GM20431 (cell line): Measurements from ENCODE around the gene GYS1.
"Not testable (repeated sequence)": the region's sequence is repeated elsewhere in the genome, so short reads cannot be mapped to it uniquely, and the experiment has no call there.

ENCODE experiments used
- in situ Hi-C: fragments of 300-500 bp; cut with MseI, MboI; formaldehyde crosslinking; loops from one replicate; pipeline ENCODE4 v1.15.0; 2020; ENCODE audit warnings: low sequenced_read_pairs; ENCODE audit not compliant: unreplicated experiment

Gene GYS1

GRCh38 chr19:49018388-49019241 is 25.5 kb upstream of the GYS1 start:
- in situ Hi-C loops, result not testable (repeated sequence)

- in situ Hi-C loops, result no loop called here
These were observed 24.7 kb upstream of the GYS1 start for GRCh38 chr19:49017666-49018351.

- in situ Hi-C loops, result no loop called here
These were observed 24.0 kb upstream of the GYS1 start, which contains the start of gene LHB for GRCh38 chr19:49017041-49017665. Gene LHB (minus strand): TSS chr19:49017091. CDS start chr19:49017081, 10 bp downstream.

GRCh38 chr19:49016067-49016839 is 23.1 kb upstream of the GYS1 start:
- in situ Hi-C loops, result no loop called here

- in situ Hi-C loops, result no loop called here
These were observed 21.8 kb upstream of the GYS1 start for GRCh38 chr19:49014870-49015255.

GRCh38 chr19:49014123-49014869 is 21.2 kb upstream of the GYS1 start:
- in situ Hi-C loops, result no loop called here

GRCh38 chr19:49011194-49011593 is 18.1 kb upstream of the GYS1 start:
- in situ Hi-C loops, result no loop called here

GRCh38 chr19:49010453-49010852 is 17.3 kb upstream of the GYS1 start:
- in situ Hi-C loops, result no loop called here

GRCh38 chr19:49009828-49010227 is 16.7 kb upstream of the GYS1 start:
- in situ Hi-C loops, result no loop called here

- in situ Hi-C loops, result no loop called here
These were observed 13.8 kb upstream of the GYS1 start for GRCh38 chr19:49006905-49007304.

GRCh38 chr19:49004964-49005614 is 12.0 kb upstream of the GYS1 start:
- in situ Hi-C loops, result no loop called here

- in situ Hi-C loops, result no loop called here
These were observed 11.0 kb upstream of the GYS1 start for GRCh38 chr19:49004133-49004532.

GRCh38 chr19:48999481-49000325 is 6.6 kb upstream of the GYS1 start:
- in situ Hi-C loops, result no loop called here

- in situ Hi-C loops, result no loop called here
These were observed 4.9 kb upstream of the GYS1 start for GRCh38 chr19:48997972-48998371.

- in situ Hi-C loops, result no loop called here
These were observed 902 bp upstream of the GYS1 start for GRCh38 chr19:48994035-48994386.

GRCh38 chr19:48992581-48993174 is 431 bp downstream of the GYS1 start:
- in situ Hi-C loops, result no loop called here

- in situ Hi-C loops, result no loop called here
These were observed 1.1 kb downstream of the GYS1 start for GRCh38 chr19:48991873-48992580.
